Vein endothelial cell (primary cell): ENCODE measurements around the gene TNFSF11. TPM values are rescaled to one million over a fixed set of nuclear protein-coding genes. Genes with fewer than 3 reads are reported as not detected.

Source experiments
- total RNA-seq: library from RNA; depleted of rRNA; stranded (reverse); fragments of >200 nt; gene quantifications from 2 replicates; pipeline ENCODE4 v1.2.3, GENCODE V29; 2012

Gene TNFSF11
- not detected in 2 replicates for total RNA-seq

GRCh38 chr13:42574011-42574410, at the start of gene TNFSF11:
Gene TNFSF11 (plus strand): TSS chr13:42574152. CDS start chr13:42574304, 152 bp downstream.

Other genes with a start within 250 kb of the TNFSF11 start
- gene FAM216B, start 207.4 kb downstream of the TNFSF11 start, total RNA-seq: not detected in 2 replicates